GM23338 (cell line): ENCODE data around the gene TNFSF18. TPM values are rescaled to one million over a fixed set of nuclear protein-coding genes. Genes with fewer than 3 reads are reported as not detected.

Source experiments
- ATAC-seq: fragments of 200-7000 bp; cut with Tn5 transposase; 3 replicates; pipeline ENCODE4 v1.9.1; 2020
- DNase-seq: peaks from one replicate; pipeline ENCODE4 v3.0.0-alpha.2; 2015; ENCODE audit warnings: low spot score
- H2AFZ ChIP-seq: fragments of 200-600 bp; sonication (generic); 2 replicates; pipeline ENCODE4 v1.8.0; 2016; ENCODE audit warnings: antibody characterized with exemption, mild to moderate bottlenecking, moderate library complexity
- H3F3A ChIP-seq: fragments of 200-600 bp; sonication (generic); replicated peaks from 2 replicates; pipeline ENCODE4 v1.8.0; 2017; ENCODE audit warnings: antibody characterized with exemption, mixed run types, low read depth
- H3K27ac ChIP-seq: fragments of 200-600 bp; sonication (generic); 2 replicates; pipeline ENCODE4 v1.6.1; 2016; ENCODE audit warnings: low read depth
- H3K27me3 ChIP-seq: fragments of 200-600 bp; sonication (generic); 2 replicates; pipeline ENCODE4 v1.8.0; 2016; ENCODE audit warnings: mild to moderate bottlenecking, mixed run types, moderate library complexity; ENCODE audit not compliant: insufficient read depth
- H3K36me3 ChIP-seq: fragments of 200-600 bp; sonication (generic); 2 replicates; pipeline ENCODE4 v1.8.0; 2016; ENCODE audit warnings: mild to moderate bottlenecking; ENCODE audit not compliant: insufficient read depth
- H3K4me1 ChIP-seq: fragments of 200-600 bp; sonication (generic); 2 replicates; pipeline ENCODE4 v1.8.0; 2016; ENCODE audit warnings: mild to moderate bottlenecking, moderate library complexity; ENCODE audit not compliant: insufficient read depth
- H3K4me2 ChIP-seq: fragments of 200-600 bp; sonication (generic); 2 replicates; pipeline ENCODE4 v1.7.1; 2017; ENCODE audit warnings: mixed run types
- H3K4me3 ChIP-seq: fragments of 200-600 bp; sonication (generic); 2 replicates; pipeline ENCODE4 v1.6.1; 2016; ENCODE audit warnings: mixed run types
- H3K79me2 ChIP-seq: fragments of 200-600 bp; sonication (generic); replicated peaks from 2 replicates; pipeline ENCODE4 v1.8.0; 2017; ENCODE audit warnings: mild to moderate bottlenecking; ENCODE audit not compliant: insufficient read depth
- H3K9me2 ChIP-seq: fragments of 200-600 bp; sonication (generic); 2 replicates; pipeline ENCODE4 v1.8.0; 2017; ENCODE audit not compliant: insufficient read depth
- H4K20me1 ChIP-seq: fragments of 200-600 bp; sonication (generic); replicated peaks from 2 replicates; pipeline ENCODE4 v1.8.0; 2017; ENCODE audit warnings: mild to moderate bottlenecking; ENCODE audit not compliant: insufficient read depth
- H3K27ac Mint-ChIP-seq: 2 replicates; pipeline ENCODE4 v1.8.0; 2020; ENCODE audit warnings: inconsistent platforms, mild to moderate bottlenecking, moderate library complexity, mixed read lengths
- H3K27me3 Mint-ChIP-seq: 3 replicates; pipeline ENCODE4 v1.8.0; 2022; ENCODE audit warnings: low read depth, mild to moderate bottlenecking, moderate library complexity, mixed read lengths, inconsistent platforms; ENCODE audit not compliant: insufficient read depth, poor library complexity
- H3K36me3 Mint-ChIP-seq: 3 replicates; pipeline ENCODE4 v1.8.0; 2021; ENCODE audit warnings: low read depth, mild to moderate bottlenecking, inconsistent platforms, moderate library complexity, mixed read lengths
- H3K4me1 Mint-ChIP-seq: 3 replicates; pipeline ENCODE4 v1.8.0; 2020; ENCODE audit warnings: mild to moderate bottlenecking, inconsistent platforms, mixed read lengths
- H3K4me3 Mint-ChIP-seq: 3 replicates; pipeline ENCODE4 v1.8.0; 2021; ENCODE audit warnings: moderate library complexity, mild to moderate bottlenecking, inconsistent platforms, mixed read lengths
- H3K9me3 Mint-ChIP-seq: 3 replicates; pipeline ENCODE4 v1.8.0; 2020; ENCODE audit warnings: moderate library complexity, mild to moderate bottlenecking, inconsistent platforms, mixed read lengths
- CREB1 ChIP-seq: fragments of 250-450 bp; sonication (Bioruptor Pico); IDR thresholded peaks from 2 replicates; pipeline ENCODE4 v1.5.0; 2020; ENCODE audit warnings: low read depth, mild to moderate bottlenecking, moderate library complexity
- REST ChIP-seq: IDR thresholded peaks from one replicate; pipeline ENCODE4 v1.6.1; 2018; ENCODE audit warnings: antibody characterized with exemption; ENCODE audit not compliant: unreplicated experiment
- ZNF114 ChIP-seq: fragments of 250-450 bp; sonication (Bioruptor Pico); IDR thresholded peaks from 2 replicates; pipeline ENCODE4 v1.5.0; 2020; ENCODE audit warnings: mild to moderate bottlenecking, moderate library complexity
- ZNF331 ChIP-seq: fragments of 250-450 bp; sonication (Bioruptor Pico); IDR thresholded peaks from 2 replicates; pipeline ENCODE4 v1.5.0; 2020; ENCODE audit warnings: low read depth, mild to moderate bottlenecking, moderate library complexity
- ZNF462 ChIP-seq: fragments of 250-450 bp; sonication (Bioruptor Pico); IDR thresholded peaks from 2 replicates; pipeline ENCODE4 v1.5.0; 2020; ENCODE audit warnings: mild to moderate bottlenecking, moderate library complexity
- polyA plus RNA-seq: library from polyadenylated mRNA; unstranded; fragments of >200 nt; fragmentation: Nextera tagmentation; extraction: Ambion mirVana; gene quantifications from 2 replicates; pipeline ENCODE4 v1.2.1, GENCODE V29; 2016
- total RNA-seq: library from RNA; depleted of rRNA; stranded (reverse); fragments of >200 nt; shearing (Covaris generic); gene quantifications from 2 replicates; pipeline ENCODE4 v1.2.3, GENCODE V29; 2014

Gene TNFSF18
- total and polyA plus RNA-seq, 2 experiments from 2014 or later, result not detected

- H3K79me2 ChIP-seq, result no peaks in the 10 kb centered on the region
- Mint-ChIP-seq H3K4me1 (peaks cover 4% of the 10 kb centered on the region; the same call in 2 of the 3 replicates), H3K27ac (no peak overlapping the region), H3K4me3 (no peak overlapping the region), H3K27me3 (no peaks in the 10 kb centered on the region), H3K9me3 (no peaks in the 10 kb centered on the region), H3K36me3 (no peaks in the 10 kb centered on the region)
- no peaks in the 10 kb centered on the region for H3K36me3 ChIP-seq
- H4K20me1 ChIP-seq, result no peaks in the 10 kb centered on the region
- no peak for DNase-seq
- TF ChIP-seq CREB1 (CRISPR knock-in tag) (no peak), ZNF462 (CRISPR knock-in tag) (no peak), ZNF331 (no peak), ZNF114 (CRISPR knock-in tag) (no peak), REST (peak; percentile 17)
- peaks cover 12% of the 10 kb centered on the region for H3K9me2 ChIP-seq
- H2AFZ ChIP-seq, result no peak overlapping the region
- ATAC-seq, result no peak
- H3K4me1 ChIP-seq, result no peaks in the 10 kb centered on the region; the same call in 1 of the 2 replicates
- no peak overlapping the region for H3K4me2 ChIP-seq
- no peak overlapping the region for H3K4me3 ChIP-seq
- H3K27ac ChIP-seq, result no peak overlapping the region
- no peaks in the 10 kb centered on the region for H3K27me3 ChIP-seq
- no peaks in the 10 kb centered on the region for H3F3A ChIP-seq
Measured at GRCh38 chr1:173044656-173045055, 6.1 kb downstream of the TNFSF18 start.
